ENCODE data around the gene C2.

GRCh38 chr6:31899882-31900722 lies 27.4 kb upstream of the C2 start:
- TF ChIP-seq CTCF (IDR thresholded peaks at IDR 0.05) (no peak), EZH2 (IDR thresholded peaks at IDR 0.05; ENCODE audit: borderline replicate concordance, insufficient read depth, low read depth, low read length, poor library complexity, severe bottlenecking) (no peak)

Data from B cell (primary cell).